HUDEP-2 (cell line): ENCODE measurements around the gene OR2T3.
"Not testable (repeated sequence)": the region's sequence is repeated elsewhere in the genome, so short reads cannot be mapped to it uniquely, and the experiment has no call there.

Experiments
- DNase-seq, 76 experiments: peaks; one replicate each; lab custom pipeline; 2025; ENCODE audit not compliant: unreplicated experiment in 76 of 76; lab: John Stamatoyannopoulos, UW

Gene OR2T3, protein sequence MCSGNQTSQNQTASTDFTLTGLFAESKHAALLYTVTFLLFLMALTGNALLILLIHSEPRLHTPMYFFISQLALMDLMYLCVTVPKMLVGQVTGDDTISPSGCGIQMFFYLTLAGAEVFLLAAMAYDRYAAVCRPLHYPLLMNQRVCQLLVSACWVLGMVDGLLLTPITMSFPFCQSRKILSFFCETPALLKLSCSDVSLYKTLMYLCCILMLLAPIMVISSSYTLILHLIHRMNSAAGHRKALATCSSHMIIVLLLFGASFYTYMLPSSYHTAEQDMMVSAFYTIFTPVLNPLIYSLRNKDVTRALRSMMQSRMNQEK

DNA sequence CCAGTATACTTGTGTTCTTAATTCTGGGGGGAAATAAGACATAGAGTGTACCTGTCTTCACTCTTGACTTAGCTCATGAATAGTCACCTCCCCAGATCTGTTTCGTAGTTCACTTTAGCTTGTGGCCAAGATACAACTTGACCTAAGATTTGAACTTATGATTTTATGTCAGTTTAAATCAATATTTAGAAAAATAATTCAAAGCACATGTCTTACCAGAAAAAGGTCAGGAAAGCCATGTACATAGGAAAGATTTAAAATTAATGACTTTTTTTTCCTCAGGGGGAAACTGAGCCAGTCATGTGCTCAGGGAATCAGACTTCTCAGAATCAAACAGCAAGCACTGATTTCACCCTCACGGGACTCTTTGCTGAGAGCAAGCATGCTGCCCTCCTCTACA is at the start of gene OR2T3:
Gene OR2T3 (plus strand): TSS at position 301 of the 400 bp plus-strand sequence. CDS start 0 bp downstream, at position 301.
- DNase-seq, result not testable (repeated sequence)

DNA sequence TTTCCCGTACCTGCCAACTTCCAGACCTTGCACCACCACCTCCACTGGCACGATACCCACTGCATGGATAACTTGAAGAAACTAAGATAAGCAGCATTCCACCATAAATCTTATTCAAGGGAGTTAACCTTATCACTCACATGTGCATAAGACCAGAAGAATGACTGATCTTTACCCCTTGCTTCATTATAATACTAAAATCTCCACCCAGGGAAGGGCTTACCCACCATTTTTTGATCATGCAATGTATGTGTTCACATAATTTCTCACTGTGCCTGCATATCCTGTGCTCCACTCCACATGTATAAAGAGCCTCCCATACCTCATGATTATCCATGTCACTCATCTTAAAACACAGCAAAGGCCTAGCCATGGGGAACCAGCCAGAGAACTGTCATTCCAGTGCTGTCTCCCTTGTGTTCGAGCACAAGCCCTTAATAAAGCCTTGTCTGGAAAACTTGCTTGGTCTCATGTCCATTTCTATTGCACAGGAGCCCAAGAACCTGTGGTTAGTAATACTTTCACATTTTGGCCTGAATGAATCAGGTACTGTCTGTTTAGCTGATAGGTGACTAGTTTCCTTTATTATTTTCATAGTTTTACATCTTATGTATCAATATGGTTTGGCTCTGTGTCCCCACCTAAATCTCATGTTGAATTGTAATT is 45.5 kb upstream of the OR2T3 start:
- not testable (repeated sequence) for DNase-seq

DNA sequence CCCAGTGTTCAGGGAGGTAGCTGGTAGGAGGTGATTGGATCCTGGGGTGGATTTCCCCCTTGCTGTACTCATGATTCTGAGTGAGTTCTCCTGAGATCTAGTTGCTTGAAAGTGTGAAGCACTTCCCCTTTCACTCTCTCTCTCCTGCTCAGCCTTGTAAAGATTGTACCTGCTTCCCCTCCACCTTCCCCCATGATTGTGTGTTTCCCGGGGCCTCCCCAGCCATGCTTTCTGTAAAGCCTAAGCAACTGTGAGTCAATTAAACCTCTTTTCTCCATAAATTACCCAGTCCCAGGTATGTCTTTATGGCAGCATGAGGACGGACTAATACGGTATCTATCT is 45.0 kb upstream of the OR2T3 start:
- not testable (repeated sequence) for DNase-seq

DNA sequence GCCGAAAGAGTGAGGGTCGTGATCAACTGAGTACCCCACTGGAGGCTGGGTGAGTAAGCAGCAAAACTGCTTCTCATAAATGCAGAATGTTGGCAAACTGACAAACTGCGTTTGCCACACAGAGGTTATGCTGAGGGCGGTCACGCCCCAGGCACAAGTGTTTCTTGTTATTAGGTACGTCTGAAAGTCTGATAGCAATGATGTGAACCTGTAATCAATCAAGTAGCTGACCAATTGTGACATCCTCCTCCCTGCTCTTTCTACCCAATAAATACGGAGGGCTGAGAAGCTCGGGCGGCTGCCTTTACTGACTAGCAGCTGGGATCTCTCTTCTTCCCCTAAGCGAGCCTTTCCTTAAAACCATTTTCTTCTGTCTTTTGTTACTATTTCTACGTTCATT is 41.5 kb upstream of the OR2T3 start:
- not testable (repeated sequence) for DNase-seq

DNA sequence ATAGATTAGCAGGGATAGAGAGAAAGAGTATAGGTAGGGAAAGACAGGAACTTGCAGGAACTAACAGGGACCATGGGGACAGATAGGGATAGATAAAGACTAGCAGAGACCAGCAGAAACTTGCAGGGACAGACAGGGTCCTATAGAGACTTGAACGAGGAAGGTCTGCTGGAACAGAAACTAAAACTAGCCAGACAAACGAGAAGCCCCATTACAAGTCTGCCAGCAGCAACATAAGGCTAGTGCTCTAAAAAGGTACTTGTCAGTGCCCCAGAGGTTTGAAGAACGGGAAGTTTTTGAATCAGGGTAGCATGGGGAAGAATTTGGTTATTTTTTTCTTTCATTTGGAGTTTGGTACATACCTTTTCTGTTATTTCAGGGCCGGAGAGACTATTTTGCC is 41.0 kb upstream of the OR2T3 start:
- DNase-seq, result not testable (repeated sequence)

DNA sequence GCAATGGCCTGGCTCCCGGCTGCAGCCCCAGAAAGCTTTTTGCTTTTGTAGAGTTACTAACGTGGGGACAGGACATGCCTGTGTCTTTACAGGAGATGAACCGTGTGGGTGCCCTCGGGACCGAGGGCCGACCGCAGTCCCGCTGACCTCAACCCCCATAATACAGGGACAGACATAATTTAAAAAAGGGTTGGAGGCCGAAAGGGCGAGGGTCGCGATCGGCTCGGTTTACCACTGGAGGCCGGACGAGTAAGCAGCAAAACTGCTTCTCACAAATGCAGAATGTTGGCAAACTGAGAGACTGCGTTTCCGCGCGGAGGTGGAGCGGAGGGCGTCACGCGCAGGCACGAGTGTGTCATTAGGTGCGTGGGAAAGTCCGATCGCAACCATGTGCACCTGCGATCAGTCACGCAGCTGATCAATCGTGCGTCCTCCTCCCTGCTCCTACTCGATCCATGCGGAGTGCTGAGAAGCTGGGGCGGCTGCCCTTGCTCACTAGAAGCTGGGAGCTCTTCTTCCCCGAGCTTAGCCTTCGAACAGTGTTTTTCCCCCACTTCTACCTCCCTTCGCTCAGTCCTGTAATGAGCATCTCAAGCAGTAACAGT is 39.2 kb upstream of the OR2T3 start:
- DNase-seq, result not testable (repeated sequence)

DNA sequence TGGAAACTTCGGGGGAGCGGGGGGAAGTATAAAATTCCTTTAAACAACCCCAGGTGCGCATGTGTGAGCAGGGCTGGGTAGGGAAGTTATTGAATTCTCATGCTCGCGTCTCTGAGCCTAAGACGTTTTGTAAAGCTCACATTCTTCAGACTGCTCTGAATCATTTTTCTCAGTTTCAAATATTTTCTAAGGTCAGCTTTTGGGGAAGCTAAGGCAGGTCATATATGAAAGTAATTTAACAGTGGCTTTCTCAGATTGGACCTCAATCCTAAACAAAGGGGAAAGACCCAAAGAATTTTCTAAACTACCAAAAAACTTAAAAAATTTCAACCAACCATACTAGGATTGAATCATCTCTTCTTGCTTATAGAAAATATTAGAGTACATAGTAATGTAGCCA is 38.2 kb upstream of the OR2T3 start:
- not testable (repeated sequence) for DNase-seq

DNA sequence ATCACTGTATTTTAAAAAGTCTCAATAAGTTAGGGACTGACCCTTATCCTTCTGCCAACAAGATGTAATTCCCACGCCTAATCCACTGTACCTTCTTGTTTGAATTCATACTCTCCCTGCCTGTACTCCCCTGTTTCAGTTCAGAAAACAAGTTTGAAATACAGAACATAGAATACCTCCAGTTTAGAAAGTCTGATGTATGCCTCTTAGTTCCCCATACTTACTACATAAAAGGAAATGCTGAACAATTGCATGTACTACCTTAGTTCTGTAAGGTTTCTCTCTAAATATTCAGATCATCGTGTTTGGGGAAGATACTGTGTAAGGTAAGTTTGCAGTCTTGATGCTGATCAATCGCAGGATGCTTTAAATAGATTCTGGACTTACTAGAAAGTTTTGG is 36.8 kb upstream of the OR2T3 start:
- DNase-seq, result not testable (repeated sequence)

DNA sequence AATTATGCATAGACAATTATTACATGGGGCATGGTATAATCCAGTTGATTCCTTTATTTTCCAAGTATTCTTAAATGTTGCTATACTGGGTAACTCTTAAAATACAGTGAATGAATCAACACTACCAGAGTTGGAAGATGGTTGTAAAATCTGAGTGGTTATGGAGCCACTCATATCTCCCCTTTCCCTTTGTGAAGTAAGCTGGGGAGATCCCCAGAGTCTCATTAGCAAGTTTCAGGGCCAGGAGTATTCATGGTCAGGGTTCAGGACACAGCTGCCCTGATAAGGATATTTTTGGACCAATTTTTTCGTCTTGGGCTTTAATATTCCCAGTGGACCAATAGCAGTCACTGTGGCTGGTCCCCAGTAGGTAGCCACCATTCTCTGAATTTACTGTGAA is 34.5 kb upstream of the OR2T3 start:
- not testable (repeated sequence) for DNase-seq

DNA sequence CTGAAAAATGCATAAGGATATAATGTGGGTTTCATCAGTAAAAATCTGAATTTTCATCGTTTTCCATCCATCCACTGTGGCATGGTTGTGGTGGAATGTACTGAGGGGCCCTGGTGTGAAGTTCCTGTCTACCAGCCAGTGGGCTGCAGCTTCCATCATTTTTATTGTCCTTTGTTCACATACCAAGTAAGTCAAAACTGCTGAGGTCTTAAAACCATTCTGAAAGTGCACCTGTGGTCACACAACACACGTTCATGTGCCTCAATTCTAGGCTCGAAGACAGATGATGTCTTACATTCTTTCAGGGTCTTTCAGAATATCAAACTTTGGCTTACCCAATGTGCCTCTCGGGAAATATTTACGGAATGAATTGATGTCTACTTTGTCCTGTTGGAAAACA is 33.9 kb upstream of the OR2T3 start:
- not testable (repeated sequence) for DNase-seq

DNA sequence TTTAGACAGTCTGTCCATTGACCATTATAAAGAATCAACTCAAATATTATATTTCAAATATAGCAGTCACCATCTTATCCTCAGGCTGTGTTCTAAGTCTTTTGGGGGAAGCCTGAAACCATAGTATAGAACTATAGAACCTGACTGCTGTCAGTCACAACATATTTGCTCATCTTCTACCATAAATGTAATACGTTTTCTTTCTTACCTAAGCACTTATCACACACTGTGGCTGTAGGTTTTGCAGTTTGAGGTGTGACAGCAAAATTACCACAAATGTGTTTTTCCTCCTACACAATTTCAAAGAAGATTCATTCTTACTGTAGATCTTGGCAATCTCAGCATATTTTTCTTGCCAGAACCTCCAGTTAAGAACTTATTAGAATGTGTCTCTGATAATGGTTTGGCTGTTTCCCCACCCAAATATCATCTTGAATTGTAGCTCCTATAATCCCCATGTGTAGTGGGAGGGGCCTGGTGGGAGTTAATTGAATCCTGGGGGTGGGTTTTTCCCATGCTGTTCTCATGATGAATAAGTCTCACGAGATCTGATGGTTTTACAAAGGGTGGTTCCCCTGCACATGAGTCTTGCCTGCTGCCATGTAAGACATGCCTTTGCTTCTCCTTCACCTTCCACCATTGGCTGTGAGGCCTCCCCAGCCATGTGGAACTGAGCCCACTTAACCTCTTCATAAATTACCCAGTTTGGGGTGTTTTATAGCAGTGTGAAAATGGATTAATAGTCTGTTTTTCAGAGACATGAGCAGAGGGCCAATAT is 30.5 kb upstream of the OR2T3 start:
- not testable (repeated sequence) for DNase-seq

DNA sequence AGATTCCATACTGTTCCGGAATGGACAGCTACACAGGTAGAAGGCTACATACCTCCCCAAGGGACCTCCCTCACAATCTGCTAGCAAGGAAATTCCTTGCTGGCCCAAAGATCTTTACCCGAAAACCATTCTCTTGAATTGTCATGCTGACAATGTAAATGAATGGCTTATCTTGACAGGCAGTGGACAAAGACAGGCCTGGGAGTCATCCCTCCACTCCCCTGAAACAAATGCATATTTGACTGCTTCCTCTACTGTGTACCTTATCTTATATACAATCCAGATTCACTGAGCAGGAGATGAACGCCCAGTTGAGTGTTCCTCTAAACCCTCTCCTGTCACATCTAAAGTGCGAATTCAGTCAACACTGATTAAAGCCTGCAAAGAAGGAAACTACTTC is 28.5 kb upstream of the OR2T3 start:
- not testable (repeated sequence) for DNase-seq

DNA sequence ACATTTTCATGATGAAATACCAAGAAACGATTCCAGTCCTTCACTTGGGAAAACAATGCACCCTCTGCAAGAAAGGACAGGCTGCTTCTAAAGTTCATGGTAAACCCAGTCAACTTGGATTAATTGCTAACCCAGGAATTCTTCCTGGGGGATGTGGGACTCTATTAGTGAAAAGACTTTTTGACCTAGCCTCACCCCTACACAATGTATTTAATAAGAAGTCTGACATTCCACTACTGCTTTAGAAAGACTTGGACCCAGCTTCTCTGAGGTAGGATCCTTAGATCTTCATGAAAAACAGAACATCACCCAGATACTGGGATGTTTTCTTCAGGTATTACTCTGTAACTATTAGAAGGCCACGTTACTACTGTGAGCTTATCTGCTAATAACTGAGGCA is 27.8 kb upstream of the OR2T3 start, which contains the start of gene OR2T2:
Gene OR2T2 (plus strand): TSS at position 239 of the 400 bp plus-strand sequence. CDS start 7,161 bp downstream, outside the sequence.
- DNase-seq, result not testable (repeated sequence)

DNA sequence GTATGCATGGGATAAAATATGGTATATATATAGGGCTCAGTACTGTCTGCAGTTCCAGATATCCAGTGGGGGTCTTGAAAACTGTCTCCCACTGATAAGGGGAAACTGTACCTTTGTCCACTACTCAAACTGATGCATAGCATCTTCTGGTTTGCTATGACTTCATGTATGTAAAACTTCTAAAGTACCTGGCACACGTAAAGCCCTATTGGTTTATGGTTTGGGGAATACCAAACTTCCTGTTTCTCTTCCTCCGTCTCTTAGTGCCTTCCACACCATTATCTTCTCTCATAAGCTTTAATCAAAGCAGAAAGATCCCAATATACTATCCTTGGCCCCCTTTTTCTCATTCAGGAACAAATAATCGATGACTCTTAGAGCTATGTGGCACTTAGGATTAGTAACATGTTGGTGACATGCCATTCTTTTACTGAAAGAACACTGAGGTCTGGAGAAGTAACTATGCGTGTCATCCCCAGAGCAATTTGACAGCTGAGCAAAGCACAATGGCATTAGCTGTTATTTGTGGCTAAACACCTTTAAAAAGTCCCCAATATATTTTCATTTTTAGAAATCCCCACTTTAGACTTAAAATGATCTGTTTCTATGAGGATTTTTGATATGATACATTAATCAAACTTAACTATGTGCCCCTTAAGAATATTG is 24.6 kb upstream of the OR2T3 start:
- not testable (repeated sequence) for DNase-seq

DNA sequence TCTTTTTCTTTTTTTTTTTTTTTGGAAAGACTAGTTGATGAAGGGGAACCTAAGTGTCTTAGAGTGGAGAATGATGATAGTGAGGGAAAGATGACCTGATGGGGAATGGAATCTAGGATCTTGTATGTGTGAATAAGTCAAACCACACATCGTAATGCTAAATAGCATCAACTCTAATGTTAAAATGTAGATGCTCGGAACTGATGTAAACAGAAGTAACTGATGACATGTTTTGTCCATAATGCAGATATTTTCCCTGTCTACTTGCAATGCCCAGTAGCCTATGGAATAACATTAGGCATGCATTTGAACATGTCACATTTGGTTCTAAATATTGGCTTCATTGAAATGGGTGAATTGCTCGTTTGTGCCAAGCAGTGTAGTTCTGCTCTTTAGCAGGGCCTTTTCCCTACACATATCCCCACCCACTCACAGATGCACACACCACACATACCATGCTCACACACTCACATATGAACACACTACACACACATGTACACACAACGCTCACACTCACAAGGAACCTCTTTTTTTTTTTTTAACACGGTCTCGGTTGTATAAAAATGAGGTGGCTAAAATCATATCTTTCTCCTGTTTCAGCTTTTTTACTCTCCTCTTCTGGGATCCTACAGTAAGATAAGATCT is 23.2 kb upstream of the OR2T3 start:
- not testable (repeated sequence) for DNase-seq

DNA sequence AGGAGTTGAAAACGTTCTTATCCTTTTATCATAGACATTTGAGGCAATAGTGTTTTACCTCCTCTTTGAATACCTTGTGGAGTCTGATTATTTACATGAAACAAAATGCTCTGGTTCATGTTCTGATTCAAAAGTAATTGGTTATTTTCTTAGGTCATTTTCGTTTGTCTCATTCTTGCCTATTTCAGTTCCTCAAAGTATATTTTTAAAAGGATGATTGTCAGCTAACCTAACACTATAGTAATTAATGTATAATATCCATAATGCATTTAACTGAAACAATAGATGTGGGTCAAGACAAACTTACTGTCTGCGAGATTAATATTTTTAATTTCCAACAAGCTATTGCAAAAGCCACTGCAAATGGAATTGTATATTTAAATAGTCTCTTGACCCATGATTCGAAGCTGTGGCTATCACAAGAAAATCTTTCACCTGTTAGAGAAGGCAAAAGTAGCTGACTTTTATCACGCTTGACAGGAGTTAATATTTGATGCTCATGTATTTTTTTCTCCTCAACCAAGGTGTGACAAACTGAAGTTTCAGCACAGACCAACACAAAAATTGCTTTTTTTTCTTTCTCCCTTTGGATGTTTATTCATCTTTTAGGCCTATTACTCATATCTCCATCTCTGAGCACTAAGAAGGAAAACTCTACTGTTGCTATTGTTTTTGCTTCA is 22.5 kb upstream of the OR2T3 start:
- DNase-seq, result not testable (repeated sequence)

DNA sequence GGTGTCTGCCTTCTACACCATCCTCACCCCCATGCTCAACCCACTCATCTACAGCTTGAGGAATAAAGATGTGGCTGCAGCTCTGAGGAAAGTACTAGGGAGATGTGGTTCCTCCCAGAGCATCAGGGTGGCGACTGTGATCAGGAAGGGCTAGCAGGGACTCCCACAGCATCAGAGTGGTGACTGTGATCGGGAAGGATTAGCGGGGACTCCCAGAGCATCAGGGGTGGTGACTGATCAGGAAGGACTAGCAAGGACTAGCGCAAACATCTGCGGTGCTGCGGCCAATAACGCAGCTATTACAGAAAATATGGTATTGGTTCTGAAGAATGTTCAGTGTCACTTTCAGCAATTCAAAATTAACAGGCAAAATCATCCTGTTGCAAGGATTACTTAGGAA is 19.5 kb upstream of the OR2T3 start:
- not testable (repeated sequence) for DNase-seq

DNA sequence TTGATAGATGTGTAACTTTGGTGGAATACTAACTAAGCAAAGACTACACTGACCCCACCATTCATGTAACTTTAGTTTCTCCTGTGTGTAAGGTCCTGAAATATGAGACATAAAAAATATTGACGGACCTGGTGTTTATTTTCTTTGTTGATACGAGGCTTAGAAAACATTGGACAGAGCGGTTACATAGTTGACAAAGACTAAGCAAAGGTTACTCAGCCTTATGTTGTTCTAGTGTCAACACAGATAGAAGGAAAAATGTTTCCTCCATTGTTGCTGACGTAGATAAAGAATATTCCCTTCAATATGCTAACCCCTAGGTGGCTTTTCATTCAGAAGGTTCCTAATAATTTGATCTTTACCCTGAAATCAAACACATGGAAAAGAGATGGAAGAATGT is 18.1 kb upstream of the OR2T3 start:
- DNase-seq, result not testable (repeated sequence)

DNA sequence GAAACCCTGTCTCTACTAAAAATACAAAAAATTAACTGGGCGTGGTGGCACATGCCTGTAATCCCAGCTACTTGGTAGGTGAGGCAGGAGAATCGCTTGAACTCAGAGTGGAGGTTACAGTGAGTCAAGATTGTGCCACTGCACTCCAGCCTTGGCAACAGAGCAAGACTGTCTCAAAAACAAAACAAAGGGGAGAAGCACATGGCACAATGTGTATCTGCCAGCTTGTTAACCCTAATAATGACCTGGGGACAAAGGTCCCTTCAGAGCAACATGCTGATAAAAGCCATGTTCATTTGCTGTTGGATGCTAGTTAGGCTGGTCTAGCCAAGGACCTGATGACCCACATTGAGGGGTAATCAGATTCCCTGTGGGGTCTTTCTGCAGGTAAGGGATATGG is 16.5 kb upstream of the OR2T3 start:
- DNase-seq, result not testable (repeated sequence)
